ENCODE measurements around the gene WIPI1.

The WIPI1 gene

GRCh38 chr17:68460146-68460545, 2.9 kb upstream of the WIPI1 start:
- no peaks in the 10 kb centered on the region for H3K36me3 ChIP-seq (replicated peaks)
- no peak for DNase-seq
- TF ChIP-seq, protein P1, sequence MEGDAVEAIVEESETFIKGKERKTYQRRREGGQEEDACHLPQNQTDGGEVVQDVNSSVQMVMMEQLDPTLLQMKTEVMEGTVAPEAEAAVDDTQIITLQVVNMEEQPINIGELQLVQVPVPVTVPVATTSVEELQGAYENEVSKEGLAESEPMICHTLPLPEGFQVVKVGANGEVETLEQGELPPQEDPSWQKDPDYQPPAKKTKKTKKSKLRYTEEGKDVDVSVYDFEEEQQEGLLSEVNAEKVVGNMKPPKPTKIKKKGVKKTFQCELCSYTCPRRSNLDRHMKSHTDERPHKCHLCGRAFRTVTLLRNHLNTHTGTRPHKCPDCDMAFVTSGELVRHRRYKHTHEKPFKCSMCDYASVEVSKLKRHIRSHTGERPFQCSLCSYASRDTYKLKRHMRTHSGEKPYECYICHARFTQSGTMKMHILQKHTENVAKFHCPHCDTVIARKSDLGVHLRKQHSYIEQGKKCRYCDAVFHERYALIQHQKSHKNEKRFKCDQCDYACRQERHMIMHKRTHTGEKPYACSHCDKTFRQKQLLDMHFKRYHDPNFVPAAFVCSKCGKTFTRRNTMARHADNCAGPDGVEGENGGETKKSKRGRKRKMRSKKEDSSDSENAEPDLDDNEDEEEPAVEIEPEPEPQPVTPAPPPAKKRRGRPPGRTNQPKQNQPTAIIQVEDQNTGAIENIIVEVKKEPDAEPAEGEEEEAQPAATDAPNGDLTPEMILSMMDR (IDR thresholded peaks at IDR 0.05; ENCODE audit: low read depth, low read length, missing control alignments) = no peak
- no peak overlapping the region for H3K27ac ChIP-seq
- no peak overlapping the region for H3K4me3 ChIP-seq (ENCODE audit: low read depth, low read length)
- in situ Hi-C loops (cut with HindIII; ENCODE audit: low pct_ligation_motif_present, low sequenced_read_pairs) = no loop called here
- no peaks in the 10 kb centered on the region for H3K27me3 ChIP-seq (replicated peaks)

GRCh38 chr17:68459037-68459639, 1.8 kb upstream of the WIPI1 start:
- Histone ChIP-seq H3K27ac (no peak overlapping the region), H3K4me3 (ENCODE audit: low read depth, low read length) (no peak overlapping the region), H3K36me3 (replicated peaks) (no peaks in the 10 kb centered on the region), H3K27me3 (replicated peaks) (no peaks in the 10 kb centered on the region)
- no peak for DNase-seq
- TF ChIP-seq, protein P1 (IDR thresholded peaks at IDR 0.05; ENCODE audit: low read depth, low read length, missing control alignments) = no peak
- in situ Hi-C loops (cut with HindIII; ENCODE audit: low pct_ligation_motif_present, low sequenced_read_pairs) = no loop called here

GRCh38 chr17:68458260-68459036, 1.2 kb upstream of the WIPI1 start:
- TF ChIP-seq, protein P1 (IDR thresholded peaks at IDR 0.05; ENCODE audit: low read depth, low read length, missing control alignments) = no peak
- DNase-seq = no peak
- in situ Hi-C loops (cut with HindIII; ENCODE audit: low pct_ligation_motif_present, low sequenced_read_pairs) = no loop called here

GRCh38 chr17:68457539-68458259, 403 bp upstream of the WIPI1 start:
- in situ Hi-C loops (cut with HindIII; ENCODE audit: low pct_ligation_motif_present, low sequenced_read_pairs) = no loop called here
- TF ChIP-seq, protein P1 (IDR thresholded peaks at IDR 0.05; ENCODE audit: low read depth, low read length, missing control alignments) = no peak
- Histone ChIP-seq H3K27ac (peak overlapping the region; percentile 83), H3K36me3 (replicated peaks) (no peaks in the 10 kb centered on the region), H3K4me3 (ENCODE audit: low read depth, low read length) (peak overlapping the region; percentile 63), H3K27me3 (replicated peaks) (no peaks in the 10 kb centered on the region)
- DNase-seq = peak; percentile 99

More at GRCh38 chr17:68458260-68459036, 1.2 kb upstream of the WIPI1 start:
- Histone ChIP-seq H3K4me3 (ENCODE audit: low read depth, low read length) (peak overlapping the region; percentile 63), H3K27me3 (replicated peaks) (no peaks in the 10 kb centered on the region), H3K27ac (peak overlapping the region; percentile 83), H3K36me3 (replicated peaks) (no peaks in the 10 kb centered on the region)

- H3K27ac ChIP-seq = peak overlapping the region; percentile 88
These were observed 743 bp downstream of the WIPI1 start for GRCh38 chr17:68456339-68457167.

More at GRCh38 chr17:68456339-68457167, 743 bp downstream of the WIPI1 start:
- TF ChIP-seq, protein P1 (IDR thresholded peaks at IDR 0.05; ENCODE audit: low read depth, low read length, missing control alignments) = no peak
- Histone ChIP-seq H3K36me3 (replicated peaks) (peaks cover 9% of the 10 kb centered on the region), H3K27me3 (replicated peaks) (no peaks in the 10 kb centered on the region), H3K4me3 (ENCODE audit: low read depth, low read length) (peak overlapping the region; percentile 81)
- DNase-seq = peak; percentile 84
- in situ Hi-C loops (cut with HindIII; ENCODE audit: low pct_ligation_motif_present, low sequenced_read_pairs) = no loop called here

Measured in brain microvascular endothelial cell (primary cell).